Prostate gland (tissue), 2 donors: ENCODE data around the gene DCHS2.

Source experiments
- POLR2A ChIP-seq: fragments of 450-650 bp; IDR thresholded peaks from one replicate; pipeline ENCODE4 v1.6.1; 2016; ENCODE audit warnings: antibody characterized with exemption, mild to moderate bottlenecking
- TF ChIP-seq, protein P1 (sequence below), 4 experiments: fragments of 200-600 bp in 2 of 4; fragments of 450-650 bp in 2 of 4; sonication (generic) in 2 of 4; IDR thresholded peaks; 1 replicate in 3 of 4; 2 replicates in 1 of 4; pipeline ENCODE4 v1.5.1; 2016 to 2019; ENCODE audit warnings: antibody characterized with exemption in 4 of 4, mild to moderate bottlenecking in 2 of 4, moderate library complexity in 2 of 4

DNA sequence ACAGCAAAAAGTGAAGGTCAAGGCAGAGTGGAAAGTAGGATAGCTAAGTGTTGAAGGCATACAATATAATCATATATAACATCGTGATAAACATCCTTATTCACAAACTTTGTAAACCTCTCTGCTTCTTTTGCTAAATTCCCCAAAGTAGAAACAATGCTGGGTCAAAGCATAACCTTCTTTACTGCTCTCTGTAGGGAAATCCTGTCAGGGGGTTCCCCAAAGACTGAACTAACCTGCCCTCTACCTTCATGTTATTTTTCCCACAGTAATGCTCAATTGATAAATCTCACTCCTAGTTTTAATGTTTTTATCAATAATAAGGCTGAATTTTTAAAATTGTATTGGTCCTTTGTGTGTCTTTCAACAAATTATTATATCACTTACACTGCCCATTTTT lies 55.7 kb downstream of the DCHS2 start:
- no peak for TF ChIP-seq POLR2A
- TF ChIP-seq, protein P1, sequence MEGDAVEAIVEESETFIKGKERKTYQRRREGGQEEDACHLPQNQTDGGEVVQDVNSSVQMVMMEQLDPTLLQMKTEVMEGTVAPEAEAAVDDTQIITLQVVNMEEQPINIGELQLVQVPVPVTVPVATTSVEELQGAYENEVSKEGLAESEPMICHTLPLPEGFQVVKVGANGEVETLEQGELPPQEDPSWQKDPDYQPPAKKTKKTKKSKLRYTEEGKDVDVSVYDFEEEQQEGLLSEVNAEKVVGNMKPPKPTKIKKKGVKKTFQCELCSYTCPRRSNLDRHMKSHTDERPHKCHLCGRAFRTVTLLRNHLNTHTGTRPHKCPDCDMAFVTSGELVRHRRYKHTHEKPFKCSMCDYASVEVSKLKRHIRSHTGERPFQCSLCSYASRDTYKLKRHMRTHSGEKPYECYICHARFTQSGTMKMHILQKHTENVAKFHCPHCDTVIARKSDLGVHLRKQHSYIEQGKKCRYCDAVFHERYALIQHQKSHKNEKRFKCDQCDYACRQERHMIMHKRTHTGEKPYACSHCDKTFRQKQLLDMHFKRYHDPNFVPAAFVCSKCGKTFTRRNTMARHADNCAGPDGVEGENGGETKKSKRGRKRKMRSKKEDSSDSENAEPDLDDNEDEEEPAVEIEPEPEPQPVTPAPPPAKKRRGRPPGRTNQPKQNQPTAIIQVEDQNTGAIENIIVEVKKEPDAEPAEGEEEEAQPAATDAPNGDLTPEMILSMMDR (IDR thresholded peaks at IDR 0.05) = no peak
